GM18520 (cell line): ENCODE data around the gene CAPZA3.
"Not testable (repeated sequence)": the region's sequence is repeated elsewhere in the genome, so short reads cannot be mapped to it uniquely, and the experiment has no call there.

Experiments
- ATAC-seq: cut with Tn5 transposase; IDR thresholded peaks from one replicate; pipeline ENCODE4 v1.9.1; 2021; ENCODE audit not compliant: unreplicated experiment

CAPZA3 gene

GRCh38 chr12:18737819-18738218, at the start of gene CAPZA3, which contains the start of gene PLCZ1:
TSS of gene CAPZA3 (plus strand) at chr12:18738119. CDS start at chr12:18738269, 150 bp downstream.
TSS of gene PLCZ1 (minus strand) at chr12:18738012. CDS start at chr12:18737371, 641 bp downstream.
- ATAC-seq, result no peak

DNA sequence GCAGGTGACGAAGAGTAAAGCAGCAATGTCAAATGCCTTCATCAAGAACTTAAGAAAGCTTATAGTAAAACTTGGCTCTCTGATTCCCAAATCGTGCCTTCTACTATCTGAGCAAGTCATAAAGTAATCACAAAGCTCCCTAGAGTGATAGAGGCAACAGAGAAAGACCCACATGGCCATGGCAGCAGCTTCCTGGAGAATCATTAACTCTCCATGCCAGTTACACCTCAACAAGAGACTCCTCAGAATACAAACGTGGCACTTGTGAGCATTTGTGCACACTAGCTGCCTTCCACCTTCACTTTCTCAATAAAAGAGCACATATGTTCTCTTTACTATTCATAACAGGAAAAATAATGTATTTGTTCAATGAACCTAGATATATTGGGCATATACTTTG, 48.1 kb upstream of the CAPZA3 start:
- ATAC-seq, result no peak

GRCh38 chr12:18690653-18691052, 47.3 kb upstream of the CAPZA3 start:
- no peak for ATAC-seq

- not testable (repeated sequence) for ATAC-seq
These were observed 43.9 kb upstream of the CAPZA3 start for GRCh38 chr12:18693986-18694385.

DNA sequence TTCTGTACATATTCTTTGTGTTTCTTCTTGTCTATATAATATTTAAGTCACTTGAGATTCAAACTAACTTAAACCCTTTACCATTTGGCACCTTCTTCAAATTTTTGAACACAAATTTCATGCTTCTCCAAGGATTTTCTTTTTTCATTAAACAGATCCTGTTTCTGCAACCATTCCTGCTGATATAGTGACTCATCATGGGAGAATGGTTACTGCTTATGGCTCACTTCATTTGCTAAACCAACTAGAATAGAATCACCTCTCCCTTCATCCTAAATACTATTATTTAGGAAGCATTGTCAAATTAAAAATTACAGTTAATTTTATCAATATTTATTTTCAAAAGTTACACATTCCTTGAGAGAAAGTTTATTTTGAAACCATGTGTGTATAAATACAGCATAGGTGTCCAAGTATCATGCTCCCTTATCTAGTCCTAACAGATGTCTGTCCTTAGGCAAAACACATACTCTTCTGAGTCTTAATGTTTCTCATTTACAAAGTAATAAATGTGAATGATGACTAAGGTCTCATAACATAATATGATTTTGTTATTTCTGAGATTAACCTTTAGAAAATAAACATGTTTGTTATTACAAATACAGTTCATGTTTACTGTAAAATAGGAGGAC, 40.8 kb upstream of the CAPZA3 start:
- no peak for ATAC-seq

DNA sequence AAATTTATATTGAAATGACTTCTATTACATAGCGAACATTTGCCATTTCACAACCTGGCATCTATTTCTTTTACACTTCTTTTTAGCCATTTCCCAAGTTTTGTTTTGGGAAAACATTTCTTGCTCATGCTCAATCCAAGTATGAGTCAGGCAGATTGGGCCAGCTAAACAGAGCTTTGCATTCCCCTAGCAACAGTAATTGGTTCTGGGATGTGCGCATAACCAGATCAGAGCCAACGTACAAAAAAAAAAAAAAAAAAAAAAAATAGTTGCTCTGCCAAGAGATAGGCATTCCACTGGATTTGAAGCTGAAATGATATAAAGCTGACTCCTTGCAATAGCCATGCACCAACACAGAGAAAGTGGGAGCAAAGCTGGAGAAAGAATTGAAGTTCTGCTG, 37.6 kb upstream of the CAPZA3 start:
- ATAC-seq, result no peak

DNA sequence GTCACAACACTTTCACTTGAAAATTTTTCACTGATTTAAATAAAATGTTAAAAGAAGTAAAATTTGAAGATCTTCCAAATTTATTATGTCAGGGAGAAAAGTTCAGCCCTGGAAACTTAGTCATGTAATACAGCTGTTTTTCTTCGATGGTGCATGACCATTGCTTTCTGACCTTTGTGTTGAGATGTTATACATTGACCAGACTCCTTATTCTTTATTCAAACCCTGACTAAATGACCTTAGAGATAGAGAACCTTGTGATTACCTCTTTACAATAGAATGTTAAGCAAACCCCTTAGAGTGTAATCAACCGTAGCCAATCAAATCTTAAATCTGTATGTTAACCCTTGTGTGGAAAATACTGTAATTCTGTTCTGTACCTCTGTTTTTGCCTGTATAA, 34.6 kb upstream of the CAPZA3 start:
- no peak for ATAC-seq

DNA sequence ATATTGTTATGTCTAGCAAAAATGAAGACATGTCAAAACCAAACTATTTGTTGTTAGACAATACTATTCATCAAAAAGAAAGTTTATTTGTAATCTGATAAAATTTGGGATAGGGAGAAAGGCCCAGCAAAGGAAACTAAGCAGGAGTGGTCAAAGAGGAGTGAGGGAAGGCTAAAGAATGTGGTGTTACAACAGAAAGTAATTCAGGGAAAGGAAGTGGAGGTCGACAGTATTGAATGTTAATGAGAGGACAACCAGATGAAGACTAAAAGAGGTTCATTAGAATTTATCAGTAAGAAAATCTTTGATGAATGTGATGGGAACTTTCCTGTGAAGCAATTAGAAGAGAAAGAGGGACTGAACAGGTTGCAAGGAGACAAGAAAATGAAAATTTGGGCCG, 34.0 kb upstream of the CAPZA3 start:
- ATAC-seq, result no peak

DNA sequence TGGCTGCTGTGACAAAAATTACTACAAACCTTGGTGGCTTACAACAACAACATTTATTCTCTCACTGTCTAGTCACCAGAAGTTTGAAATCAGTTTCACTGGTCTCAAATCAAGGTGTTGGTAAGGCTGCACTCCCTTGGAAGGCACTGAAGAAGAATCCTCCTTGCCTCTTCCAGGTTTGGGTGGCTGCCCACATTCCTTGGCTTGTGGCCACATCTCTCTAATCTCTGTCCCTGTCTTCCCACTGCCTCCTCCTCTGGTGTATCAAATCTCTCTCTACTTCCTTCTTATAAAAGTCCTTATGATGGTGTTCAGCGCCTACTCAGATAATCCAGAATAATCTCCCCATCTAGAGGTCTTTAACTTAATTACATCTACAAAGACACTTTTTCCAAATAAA, 31.1 kb upstream of the CAPZA3 start:
- no peak for ATAC-seq

DNA sequence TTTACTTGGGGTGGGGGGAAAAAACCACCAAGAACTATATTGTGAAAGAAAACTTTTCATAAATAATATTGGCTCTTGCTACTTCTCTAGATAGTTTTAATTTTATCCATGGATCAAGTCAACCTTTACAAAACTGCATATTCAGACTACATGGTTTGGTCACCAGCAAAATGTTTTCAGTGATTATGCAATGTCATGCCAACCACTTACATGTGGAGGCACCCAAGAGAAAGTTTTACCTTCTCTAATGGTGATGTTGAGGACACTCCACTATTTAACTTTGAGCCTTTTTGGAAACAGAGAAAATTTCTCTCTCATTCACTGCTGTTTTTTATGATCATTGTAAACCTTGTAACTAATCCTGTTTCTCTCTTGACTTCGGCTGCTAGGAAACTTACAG, 21.7 kb upstream of the CAPZA3 start:
- no peak for ATAC-seq

DNA sequence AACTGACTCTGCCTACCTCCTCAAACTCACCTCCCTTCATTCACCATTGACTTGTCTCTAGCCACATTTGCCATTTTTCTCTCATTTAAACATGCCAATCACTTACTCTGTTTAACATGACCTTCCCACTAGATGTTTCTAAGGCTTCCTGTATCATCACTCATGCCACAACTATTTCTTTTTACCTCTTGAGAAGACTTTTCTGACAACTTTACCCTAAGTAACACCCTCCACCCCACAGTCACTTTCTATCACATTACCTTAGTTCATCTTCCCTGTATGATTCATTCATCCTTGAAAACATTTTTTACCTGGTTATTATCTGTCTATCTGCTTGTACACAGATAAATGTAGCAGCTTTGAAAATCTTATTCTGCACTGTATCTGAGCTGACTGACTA, 19.5 kb upstream of the CAPZA3 start:
- no peak for ATAC-seq

- ATAC-seq, result no peak
These were observed 17.9 kb upstream of the CAPZA3 start for GRCh38 chr12:18719922-18720510.

- no peak for ATAC-seq
These were observed 17.2 kb upstream of the CAPZA3 start for GRCh38 chr12:18720690-18721089.

- no peak for ATAC-seq
These were observed 16.5 kb upstream of the CAPZA3 start for GRCh38 chr12:18721452-18721851.

DNA sequence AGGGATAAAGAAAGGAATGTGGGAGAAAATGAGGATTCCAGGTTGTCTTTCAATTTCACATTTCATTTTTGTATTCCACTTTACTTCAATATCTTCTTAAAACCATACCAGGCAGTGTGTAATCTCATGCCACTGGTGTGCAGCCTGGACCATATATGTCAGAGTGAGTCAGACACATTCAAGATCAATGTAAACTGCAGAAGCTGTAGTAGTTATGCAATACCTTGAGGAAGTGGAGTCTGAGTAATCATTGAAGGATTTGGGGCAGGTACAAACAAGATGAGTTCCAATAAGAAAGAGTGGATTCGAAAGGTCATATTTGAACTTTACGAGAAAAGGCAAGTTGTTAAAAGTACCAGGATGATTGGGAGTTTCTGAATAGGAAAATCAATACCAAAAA, 14.2 kb upstream of the CAPZA3 start:
- no peak for ATAC-seq

- ATAC-seq, result no peak
These were observed 6.8 kb upstream of the CAPZA3 start for GRCh38 chr12:18731156-18731555.

DNA sequence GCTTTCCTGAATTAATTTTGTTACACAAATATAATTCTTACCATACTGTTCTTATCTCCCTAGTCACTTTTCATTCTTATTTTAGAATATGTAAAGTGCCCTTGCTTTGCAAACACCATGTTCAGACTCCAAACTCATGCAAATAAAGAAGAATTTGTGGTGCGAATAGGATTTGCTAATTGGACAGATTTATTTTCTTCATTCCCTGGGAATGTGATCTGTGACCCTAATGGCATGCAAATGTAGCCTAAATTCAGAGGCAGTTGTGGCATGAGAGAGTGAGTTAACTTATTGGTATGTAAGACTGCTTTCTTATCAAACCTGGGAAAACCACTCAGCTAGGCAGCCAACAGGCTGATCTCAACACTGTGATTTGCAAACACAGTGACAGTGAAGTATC, 10.0 kb downstream of the CAPZA3 start:
- no peak for ATAC-seq

DNA sequence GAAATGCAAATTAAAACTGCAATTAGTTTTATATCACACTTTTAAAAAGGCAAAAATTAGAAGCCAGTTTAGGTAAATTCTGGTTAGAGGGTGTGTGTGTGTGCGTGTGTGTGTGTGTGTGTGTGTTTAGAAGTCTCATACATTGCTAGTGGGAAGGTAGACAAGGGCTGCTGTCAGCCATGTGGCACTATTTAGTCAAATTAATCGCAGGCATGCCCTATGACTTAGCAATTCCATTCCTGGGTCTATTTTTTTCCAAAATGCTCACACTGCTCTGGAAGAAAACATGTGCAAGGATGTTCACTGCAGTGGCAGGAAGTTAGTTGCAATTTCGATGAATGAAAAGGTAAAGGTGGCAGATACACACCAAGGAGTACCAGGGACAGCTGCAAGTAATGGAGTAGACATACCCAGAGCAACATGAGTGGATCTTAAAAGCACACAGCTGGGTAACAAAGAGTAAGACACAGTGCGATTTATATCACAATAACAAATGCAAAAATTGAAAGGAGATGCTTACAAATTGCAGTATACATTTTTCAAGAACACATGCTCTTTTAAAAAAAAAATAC, 11.6 kb downstream of the CAPZA3 start:
- no peak for ATAC-seq

DNA sequence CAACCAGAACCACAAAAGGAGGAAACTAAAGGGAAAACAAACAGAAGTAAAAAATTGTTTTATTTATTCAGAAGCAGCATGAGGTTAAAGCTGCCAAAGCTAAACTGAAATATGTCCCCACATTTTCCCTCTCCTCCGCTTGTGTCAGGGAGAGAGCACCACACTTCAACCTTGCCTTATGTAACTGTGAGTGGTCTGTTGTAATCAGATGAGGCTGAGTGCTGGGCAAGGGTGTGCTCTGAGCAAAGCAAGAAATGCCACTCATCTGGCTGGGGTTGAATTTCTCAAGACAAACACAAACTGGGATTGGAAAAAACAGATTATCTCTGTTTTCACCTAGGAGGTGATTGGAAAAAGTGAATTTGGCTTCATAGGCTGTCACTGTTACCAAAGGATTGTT, 12.2 kb downstream of the CAPZA3 start:
- ATAC-seq, result no peak

DNA sequence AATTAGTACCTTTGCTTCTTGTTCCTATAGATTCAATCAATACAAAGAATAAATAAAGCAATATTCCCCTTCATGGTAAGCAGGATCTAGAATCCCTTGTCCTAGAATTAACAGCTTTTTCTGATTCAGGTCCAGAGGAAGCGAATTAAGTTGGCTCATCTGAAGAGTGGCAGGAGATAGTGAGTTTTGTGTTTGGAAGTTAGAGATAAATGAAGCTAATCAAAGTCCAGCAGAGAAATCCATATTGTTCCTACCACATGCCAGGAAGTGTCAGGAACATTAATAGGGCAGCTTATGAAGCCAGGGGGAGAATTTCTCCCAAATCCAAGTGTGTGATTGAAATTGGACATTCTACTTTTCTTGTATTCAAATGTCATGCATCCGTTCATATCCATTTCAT, 13.9 kb downstream of the CAPZA3 start:
- no peak for ATAC-seq

DNA sequence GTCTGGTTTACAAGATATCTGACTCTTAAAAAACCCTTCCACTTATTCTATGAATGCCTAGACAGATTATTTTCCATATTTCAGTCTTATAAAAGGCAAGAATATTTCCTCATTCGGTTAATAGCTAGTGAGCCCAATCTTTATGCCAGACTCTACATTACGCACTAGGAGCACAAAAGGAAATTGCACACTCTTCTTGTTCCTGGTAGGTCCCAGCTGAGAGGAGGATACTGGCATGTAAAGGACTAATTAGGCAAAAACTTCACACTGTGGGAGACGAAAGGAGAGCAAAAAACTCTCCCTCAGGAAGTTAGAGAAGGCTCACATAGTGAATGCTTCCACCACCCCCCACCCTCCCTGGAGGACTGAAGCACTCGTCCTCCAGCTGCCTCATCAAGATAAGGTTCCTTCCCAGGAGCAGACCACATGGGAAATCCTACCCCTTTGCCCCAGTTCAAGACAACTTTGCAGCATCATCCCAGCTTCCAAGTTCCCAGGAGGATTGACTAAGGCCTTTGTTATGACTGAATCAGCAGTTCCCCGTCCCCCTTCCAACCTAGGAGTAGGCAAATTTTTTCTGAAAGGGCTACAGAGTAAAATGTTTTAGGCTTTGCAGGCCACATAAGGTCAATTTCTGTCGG, 14.5 kb downstream of the CAPZA3 start:
- no peak for ATAC-seq

DNA sequence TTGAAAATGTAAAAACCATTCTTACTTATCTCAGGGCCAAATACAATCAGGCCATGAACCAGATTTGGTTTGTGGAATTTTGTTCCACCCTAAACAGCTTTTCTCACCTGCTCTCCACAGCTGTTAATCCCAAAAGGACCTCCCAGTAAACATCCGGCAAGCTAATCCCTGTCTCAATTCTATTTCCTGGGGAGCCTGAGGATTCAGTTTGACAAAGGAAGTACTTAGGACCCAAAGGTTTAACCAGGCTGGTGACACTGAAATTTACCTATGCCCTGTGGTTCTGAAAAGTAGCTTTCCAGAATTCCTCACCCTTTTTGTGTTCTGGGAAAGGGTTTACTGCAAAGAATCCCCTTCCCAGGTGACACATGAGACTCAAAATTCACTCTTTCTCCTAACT, 15.0 kb downstream of the CAPZA3 start:
- no peak for ATAC-seq
